Stimulated activated CD4-positive, alpha-beta T cell treated with anti-CD3 and anti-CD28 coated beads, Interleukin-15, amount 100 ng/mL, for 48 hours (primary cell): ENCODE data around the gene QKI.
"Not testable (repeated sequence)": the region's sequence is repeated elsewhere in the genome, so short reads cannot be mapped to it uniquely, and the experiment has no call there.

Experiments used
- DNase-seq, 2 donors: peaks; one replicate each; pipeline ENCODE4 v3.0.0-alpha.2; 2020; ENCODE audit warnings: low read depth in 2 of 2

The QKI gene

DNA sequence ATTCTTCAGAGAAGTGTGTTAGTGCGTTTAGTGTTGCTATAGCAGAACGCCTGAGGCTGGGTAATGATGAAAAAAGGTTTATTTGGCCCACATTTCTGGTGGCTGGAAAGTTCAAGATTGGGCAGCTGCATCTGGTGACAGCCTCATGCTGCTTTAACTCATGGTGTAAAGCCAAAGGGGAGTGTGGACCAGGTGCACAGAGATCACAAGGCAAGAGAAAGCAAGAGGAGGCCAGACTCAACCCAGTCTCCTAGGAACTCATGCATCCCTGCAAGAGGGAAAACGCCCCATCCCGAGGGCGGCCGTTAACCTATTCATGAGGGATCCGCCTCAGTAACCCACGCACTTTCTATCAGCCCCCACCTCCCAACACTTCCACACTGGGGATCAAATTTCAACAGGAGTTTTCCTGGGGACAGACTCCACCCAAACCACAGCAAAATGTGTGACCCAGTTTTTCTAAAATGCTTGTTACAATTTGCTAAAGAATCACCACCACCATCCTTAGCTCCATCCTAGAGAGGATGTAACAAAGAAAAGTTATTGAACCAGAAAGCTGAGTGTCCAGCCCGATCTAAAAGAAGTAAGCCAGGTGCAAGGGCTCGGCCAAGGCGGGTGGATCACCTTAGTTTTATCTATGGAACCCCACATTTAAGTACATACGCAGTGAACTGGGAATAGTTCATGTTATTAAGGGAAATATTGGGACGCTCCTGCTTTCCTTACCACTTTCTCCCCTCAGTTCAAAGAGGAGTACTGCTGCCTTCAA, 164.8 kb downstream of the QKI start:
- DNase-seq = no peak

DNA sequence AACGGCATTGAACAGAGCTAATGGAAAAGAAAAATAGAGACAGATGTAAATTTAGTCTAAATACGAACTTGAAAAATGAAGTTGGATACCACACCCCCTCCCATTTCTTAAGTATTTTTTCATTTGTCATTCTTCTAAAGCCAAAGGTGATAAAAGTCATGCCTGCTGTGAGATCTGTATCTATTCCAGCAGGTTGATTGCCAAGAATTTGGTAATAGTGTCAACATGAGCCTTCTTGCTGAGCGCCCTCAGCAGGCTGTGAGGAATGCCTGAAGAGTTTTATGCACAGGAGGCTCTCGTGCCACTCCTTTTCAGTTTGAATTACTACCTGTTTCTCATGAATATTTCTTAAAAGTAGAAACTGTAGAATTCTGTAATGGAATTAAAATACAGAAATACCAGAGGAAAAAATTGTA, 165.4 kb downstream of the QKI start:
- DNase-seq = no peak

DNA sequence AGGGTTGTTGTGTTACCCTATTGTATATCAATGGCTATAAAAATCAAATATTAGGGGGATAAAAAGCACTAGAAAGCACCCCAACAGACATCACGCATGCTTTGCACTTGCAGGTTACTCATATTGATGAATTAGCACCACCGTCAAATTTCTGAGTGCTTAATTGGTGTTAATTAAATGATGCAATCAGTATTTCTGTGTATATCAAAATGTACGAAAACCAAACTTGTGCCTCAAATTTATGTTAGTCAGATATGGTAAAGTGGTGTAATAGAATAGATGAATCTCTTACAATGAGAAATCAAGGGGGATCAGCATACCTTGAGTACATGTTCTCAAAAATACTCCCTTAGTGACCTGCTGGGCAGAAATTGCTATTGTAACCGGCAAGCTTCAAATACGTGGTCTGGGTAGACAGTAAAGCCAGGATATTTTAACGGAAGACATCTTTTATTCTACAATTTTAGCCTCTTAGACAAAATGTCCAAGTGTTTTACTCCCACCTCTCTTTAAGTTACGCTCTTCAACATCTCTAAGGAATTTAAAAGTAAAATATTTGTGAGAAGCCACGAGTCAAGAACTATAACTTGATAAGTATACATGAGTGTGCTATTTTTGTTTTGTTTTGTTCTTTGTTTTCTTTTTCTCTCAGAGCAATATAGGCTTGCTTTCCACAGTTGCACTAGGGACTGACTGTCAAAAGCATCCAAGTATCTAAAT, 166.0 kb downstream of the QKI start:
- no peak for DNase-seq

DNA sequence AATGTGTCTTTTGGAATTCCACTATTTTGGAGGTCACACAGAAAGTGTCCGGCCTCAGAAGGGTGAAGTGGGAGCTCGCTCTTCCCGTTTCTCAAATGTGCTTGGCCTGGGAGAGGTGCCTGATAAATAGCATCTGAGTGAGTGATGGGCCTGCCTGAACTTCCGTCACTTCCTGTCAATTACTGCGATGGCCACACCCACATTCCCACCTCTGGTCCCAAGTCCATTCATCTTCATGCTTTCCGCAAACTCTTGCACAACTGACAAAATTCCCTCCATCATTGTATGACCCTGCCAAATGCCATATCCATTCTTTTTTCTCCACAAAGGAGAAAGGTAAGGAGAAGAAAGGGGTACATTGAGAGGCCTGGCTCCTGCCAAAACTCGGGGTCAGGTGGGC, 169.0 kb downstream of the QKI start:
- no peak for DNase-seq

DNA sequence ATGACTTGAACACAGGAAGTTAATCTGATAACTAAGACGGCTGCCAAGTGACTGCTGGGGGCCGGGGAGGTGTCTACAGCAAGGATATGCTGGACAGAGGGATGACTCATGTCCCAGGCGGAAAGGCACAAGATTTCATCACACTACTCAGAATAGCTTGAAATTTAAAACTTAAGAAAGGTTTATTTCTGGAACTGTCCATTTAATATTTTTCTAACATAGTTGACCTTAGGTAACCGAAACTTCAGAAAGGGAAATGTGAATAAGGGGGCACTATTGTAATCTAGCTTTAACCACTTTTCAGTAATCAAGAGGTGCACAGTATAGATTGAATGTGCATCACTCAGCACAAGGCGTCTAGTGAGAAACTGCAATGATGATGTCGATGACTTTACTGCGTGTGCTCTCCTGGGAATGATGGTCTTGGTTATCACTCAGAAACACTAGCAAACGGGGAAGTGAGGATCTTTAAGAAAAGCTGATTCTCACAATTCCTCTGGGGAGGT, 171.5 kb downstream of the QKI start:
- no peak for DNase-seq

DNA sequence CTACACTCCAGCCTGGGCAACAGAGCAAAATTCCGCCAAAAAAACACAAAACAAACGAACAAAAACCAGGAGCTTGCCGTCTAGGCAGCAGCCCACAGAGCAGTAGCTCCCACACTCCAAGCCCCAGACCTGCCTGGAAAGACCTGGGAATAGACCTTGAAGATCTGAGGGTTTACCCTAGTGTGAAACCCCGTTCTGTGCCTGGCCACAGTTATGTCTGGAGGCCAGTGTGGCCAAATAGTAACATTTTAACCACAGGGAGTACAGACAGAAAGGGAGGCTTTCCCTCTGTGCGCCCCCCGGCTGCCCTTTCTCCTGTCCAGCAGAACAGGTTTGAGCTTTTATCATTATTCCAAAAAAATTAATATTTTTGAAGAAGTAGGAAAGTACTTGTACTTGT, 172.4 kb downstream of the QKI start:
- DNase-seq = no peak

DNA sequence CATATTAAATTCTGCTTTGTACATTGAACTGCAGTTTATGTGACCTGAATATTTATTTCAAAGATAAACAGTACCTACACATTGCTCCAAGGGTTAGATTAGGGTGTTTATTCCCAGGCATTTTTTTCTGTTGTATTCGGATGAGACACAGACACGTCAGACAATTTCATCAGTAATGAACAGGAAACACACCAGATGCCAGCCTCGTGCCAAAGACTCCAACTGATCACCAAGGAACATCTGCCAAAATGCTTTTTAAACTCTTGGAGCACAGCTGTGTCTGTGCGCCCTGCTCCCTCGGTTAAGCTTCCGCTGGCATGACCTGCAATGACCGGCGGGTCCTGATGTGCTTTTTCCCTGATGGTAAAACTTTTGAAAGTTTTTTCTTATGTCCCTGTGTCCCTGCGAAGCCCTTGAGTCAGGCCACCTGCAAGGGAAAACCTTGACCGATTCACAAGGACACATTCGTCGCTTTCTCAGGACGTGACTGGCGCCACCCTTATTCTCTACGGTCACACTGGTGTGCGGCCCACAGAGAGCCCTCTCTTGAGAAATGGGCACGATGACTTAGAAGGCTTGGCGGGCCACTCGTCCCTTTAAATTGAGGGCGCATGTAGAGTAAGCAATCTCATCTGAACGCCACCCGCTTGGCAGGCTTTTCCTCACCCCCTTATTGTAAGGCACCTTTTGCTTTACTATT, 173.9 kb downstream of the QKI start:
- no peak for DNase-seq

DNA sequence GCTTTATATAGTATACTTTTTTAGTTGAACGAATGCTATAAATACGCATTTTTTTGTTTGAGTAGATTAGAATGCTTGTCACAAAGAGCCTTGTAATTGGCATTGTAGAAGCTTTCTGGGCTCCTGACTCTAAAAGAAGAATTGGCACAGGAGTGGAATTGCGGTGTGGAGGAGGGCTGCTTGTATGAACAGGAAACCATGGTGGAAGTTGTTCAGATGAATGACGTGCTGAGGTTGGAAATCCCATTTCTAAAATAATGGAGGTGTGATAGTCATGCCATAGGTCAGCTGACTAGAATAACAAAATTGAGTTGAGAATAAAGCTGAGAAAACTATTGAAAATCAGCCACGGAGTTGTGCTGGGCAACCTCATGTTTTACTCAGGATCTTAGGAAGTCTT, 174.9 kb downstream of the QKI start:
- no peak for DNase-seq

DNA sequence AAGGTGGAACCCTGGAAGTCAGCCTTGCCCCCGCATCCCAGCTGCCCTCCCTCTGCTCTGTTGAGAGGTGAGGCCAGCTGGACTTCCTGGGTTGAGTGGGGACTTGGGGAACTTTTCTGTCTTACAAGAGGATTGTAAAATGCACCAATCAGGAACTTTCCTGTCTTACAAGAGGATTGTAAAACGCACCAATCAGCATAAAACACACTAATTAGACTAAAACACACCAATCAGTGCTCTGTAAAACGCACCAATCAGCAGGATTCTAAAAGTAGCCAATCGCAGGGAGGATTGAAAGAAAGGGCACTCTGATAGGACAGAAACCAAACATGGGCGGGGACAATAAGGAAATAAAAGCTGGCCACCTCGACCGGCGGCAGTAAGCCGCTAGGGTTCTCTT, 175.6 kb downstream of the QKI start:
- not testable (repeated sequence) for DNase-seq

DNA sequence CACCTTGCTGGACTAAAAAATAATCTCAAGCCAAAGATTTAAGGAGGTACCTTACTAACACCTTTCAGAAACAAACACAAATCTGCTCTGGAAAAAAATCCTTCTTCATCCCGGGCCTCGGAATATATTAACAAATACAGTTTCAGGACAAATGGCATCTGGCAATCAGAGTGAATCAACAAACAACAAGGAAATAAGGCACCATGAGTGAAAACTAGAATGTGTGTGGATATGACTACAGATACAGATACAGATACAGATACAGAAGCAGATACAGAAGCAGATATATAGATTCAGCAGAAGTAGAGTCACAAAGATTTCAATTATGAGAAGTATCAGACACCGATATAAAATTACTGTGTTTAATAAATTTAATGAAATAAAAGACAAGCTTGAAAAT, 178.4 kb downstream of the QKI start:
- no peak for DNase-seq

DNA sequence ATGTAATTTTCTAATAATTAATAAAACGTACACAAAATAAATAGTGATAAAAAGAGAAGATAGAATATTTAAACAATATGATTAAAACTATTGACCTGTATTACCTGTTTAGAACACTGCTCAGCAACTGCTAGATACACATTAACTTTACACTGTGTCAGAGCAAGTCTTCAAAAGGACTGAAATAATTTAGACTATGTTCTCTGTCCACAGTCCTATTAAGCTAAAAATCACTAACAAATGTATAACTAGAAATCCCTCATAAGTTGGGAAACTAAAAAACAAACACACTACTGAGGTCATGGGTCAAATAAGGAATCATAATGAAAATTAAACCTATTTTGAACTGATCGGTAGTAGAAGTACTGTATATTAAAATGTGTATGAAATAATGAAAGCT, 181.7 kb downstream of the QKI start:
- no peak for DNase-seq

DNA sequence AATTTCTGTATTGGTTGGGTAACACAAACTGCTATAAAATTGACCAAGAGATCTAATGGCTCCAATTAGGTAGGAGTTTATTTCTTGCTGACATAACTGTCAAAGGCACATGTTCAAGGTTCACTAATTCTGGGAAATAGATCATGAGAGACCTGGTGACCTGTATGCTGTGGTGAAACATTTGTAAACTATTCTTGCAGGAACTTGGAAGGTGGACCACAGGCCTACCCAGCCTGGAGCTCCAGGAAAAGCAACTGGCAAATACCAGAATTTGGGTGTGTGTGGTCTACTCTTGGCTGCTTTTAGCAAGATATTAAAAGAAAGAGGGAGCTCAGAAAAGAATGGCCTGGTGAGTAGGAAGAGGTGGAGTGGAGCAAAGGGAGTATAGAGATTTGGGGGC, 184.6 kb downstream of the QKI start:
- no peak for DNase-seq

DNA sequence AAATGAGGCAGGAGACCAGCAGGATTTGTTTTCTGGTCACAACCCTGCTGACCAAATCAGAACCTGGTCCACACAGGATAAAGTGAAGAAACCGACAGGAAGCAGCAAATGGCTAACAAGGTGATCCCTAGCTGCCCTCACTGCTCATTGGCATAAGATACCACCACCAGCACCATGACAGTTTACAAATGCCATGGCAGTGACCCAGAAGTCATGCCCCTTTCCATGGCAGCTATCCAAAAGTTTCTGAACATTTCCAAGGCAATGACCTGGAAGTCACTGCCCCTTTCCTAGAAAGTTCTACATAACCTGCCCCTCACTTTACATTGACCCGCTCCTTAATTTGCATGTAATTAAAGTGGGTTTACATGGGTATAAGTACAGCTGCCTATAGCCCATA, 185.2 kb downstream of the QKI start:
- DNase-seq = no peak

DNA sequence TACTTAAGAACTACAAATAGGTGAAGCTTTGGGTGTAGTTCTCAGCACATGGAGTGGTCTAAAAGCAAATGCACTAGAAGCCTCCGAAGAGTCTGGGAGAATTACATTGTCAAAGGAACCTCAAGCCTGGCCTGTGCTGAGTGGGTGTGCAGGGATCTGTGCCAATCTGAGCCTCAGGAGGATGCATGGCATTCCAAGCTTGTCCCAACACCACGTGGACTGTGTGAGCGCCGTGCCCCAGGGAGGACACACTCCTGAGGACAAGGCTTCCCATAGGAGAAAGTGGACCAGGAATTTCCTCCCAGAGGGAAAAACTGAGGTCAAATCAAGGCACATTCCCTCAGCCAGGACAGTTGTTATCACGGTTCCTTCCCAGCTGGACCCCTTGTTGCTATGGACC, 185.8 kb downstream of the QKI start:
- no peak for DNase-seq

DNA sequence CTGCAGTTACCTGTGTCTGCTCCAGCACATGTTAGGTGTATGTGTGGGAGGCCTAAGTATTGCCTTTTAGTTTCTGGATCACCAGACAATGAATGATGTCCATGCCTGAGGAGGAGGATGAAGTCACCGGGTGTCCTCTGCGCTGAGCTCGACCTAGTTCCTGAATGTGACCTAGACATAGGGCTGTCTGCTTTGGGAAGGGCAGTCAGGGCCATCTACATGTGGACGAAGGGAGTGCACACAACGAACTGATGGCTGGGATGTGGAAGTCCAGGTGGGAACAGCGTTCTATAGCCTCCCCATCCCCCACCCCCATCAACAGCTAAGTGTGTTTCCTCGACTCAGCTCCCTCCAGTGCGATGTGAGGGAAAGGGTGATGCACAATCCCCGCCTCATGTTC, 186.3 kb downstream of the QKI start:
- no peak for DNase-seq

DNA sequence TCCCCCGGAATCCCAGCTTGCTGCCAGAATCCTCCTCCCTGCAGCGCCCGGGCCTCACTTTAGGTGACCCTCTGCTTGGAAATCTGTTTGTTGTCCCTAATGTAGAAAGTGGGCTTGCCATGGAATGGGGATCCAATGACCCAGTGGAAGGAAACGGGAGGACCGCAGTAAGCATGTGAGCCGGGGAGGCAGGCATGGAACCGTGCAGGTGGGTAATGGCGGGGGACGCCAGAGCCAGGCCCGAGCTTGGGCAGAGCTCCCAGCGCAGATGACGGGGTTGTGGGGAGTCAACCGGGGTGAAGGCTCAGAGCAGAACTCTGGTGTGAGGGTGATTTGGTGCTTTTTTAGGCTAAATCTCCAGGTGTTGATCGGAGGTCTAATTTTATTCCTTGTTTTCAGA, 188.3 kb downstream of the QKI start:
- DNase-seq = no peak

DNA sequence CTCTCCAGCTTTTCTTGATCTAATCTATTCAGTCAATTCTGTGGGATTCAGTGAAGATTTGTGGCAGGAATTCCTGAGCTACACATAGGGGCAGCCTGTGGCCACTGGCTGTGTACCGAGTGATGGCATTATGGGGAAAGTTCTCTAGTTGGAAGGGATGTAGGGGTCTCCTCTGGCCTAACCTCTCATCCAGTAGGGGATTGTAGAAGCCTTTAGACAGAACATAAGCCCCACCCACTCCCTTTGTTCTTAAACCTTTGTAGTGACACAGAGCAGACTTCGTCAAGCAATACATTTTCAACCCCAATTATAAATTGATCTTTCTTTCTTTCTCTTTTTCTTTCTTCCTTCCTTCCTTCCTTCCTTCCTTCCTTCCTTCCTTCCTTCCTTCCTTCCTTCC, 188.9 kb downstream of the QKI start:
- no peak for DNase-seq

DNA sequence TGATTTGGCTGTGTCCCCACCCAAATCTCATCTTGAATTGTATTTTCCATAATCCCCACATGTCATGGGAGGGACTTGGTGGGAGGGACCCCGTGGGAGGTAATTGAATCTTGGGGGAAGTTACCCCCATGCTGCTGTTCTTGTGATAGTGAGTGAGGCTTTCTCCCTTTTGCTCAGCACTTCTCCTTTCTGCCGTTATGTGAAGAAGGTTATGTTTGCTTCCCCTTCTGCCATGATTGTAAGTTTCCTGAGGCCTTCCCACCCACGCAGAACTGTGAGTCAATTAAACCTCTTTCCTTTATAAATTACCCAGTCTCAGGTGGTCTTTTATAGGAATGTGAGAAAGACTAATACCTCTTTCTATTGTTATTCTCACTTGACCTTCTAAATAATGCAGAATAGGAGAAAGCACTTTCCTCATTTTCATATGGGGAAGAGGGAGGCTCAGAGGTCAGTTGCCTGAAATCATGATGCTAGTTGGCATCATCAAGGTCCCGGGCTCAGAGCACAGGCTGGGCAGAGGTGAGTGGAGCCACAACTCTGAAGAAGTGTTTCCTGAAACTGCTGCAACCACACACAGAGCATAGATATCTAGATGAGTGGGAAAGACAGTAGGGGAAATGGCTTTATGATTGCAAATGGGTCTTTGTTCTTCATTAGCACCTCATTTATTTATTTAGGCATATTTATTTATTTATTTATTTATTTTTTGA, 191.0 kb downstream of the QKI start:
- DNase-seq = no peak

DNA sequence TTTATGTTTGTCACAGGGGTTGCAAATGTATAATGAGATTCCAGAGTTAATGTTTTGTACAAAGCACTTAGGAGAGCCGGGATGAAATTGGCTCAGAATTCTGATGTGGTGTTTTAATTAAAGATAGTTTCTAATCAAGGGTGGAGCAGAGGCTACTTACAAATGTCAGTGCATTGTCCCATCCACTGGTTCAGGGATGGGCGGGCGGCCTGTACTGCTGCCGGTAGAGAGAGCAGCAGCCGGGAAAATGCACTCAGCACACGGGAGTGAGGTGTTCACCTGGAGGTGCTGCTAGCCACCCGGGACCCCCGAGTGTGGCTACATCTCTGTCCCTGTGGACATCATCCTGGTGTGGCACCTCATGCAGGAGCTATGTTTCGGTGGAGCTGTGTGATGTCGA, 193.3 kb downstream of the QKI start:
- DNase-seq = no peak

DNA sequence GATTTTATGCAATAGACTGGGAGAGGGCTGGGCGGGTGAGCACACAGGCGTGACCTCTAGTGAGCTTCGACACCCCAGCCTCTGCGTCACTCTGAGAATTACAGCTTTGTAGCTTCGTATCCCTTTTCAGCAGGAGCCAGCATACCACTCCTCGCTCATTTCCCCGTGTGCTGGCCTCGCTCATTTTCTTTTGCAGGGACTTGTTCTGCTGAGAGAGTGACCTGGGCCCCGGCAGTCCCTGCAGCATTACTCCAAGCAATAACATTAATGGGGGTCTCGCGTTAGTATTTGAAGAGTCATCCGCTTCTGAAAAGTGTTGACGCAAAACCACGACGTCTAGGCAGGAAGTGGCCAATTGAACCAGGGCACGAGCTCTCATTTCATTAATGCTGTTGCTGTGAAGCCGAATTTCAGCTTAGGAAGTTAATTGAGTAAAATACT, 193.7 kb downstream of the QKI start:
- DNase-seq = no peak

DNA sequence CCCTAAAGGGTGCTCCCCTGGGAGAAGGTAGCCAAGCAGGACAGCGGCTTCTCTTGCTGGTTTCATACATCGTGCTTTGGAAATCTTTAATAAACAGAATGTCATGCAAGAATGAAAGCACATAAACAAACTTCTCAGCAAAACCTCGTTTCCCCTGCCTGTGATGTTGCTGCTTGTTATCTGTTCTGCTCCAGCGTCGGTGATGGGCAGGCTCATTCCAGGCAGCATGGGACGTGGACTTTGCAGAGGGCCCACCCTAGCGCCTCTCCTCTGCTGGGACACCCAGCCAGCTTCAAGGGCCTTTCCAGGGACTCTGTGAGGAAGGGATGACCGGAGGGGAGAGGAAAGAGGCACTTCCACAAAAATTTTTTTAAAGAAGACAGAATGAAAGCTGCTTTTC, 197.7 kb downstream of the QKI start:
- DNase-seq = no peak

DNA sequence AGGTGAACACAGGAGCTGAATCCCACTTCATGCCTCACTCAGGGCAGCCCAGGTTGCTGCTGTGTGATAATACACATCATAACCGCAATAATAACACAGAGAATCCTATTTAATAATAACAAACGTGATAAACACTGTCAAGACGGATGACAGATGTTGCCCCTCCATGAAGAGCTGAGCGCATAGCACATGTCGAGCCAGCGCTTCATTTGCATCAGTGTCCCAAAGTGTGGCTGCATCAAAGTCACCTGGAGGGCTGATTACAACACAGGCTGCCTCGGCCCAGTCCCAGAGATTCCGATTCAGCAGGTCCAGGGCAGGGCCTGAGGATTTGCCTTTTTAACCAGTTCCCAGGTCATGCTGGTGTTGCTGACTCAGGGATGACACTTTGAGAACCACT, 198.5 kb downstream of the QKI start:
- DNase-seq = no peak
